GM23248 (cell line): Measurements from ENCODE around the gene TSEN54. TPM values are rescaled to one million over a fixed set of nuclear protein-coding genes. Genes with fewer than 3 reads are reported as not detected.

Source experiments
- DNase-seq: peaks from one replicate; pipeline ENCODE4 v3.0.0-alpha.2; 2015
- H2AFZ ChIP-seq: fragments of 200-600 bp; sonication (generic); 2 replicates; pipeline ENCODE4 v1.6.1; 2016; ENCODE audit warnings: antibody characterized with exemption
- H3F3A ChIP-seq: fragments of 200-600 bp; sonication (generic); 2 replicates; pipeline ENCODE4 v1.6.1; 2016; ENCODE audit warnings: mild to moderate bottlenecking, antibody characterized with exemption, mixed run types; ENCODE audit not compliant: insufficient read depth
- H3K27ac ChIP-seq: fragments of 200-600 bp; sonication (generic); 2 replicates; pipeline ENCODE4 v1.5.1; 2016; ENCODE audit warnings: mild to moderate bottlenecking
- H3K27me3 ChIP-seq: fragments of 200-600 bp; sonication (generic); replicated peaks from 2 replicates; pipeline ENCODE4 v1.6.1; 2016; ENCODE audit warnings: mild to moderate bottlenecking; ENCODE audit not compliant: insufficient read depth
- H3K36me3 ChIP-seq: fragments of 200-600 bp; sonication (generic); 2 replicates; pipeline ENCODE4 v1.6.1; 2016; ENCODE audit warnings: low read depth, mild to moderate bottlenecking
- H3K4me1 ChIP-seq: fragments of 200-600 bp; sonication (generic); 2 replicates; pipeline ENCODE4 v1.6.1; 2016; ENCODE audit warnings: mild to moderate bottlenecking; ENCODE audit not compliant: insufficient read depth
- H3K4me2 ChIP-seq: fragments of 200-600 bp; sonication (generic); one replicate; pipeline ENCODE4 v1.6.1; 2016; ENCODE audit warnings: mild to moderate bottlenecking; ENCODE audit not compliant: unreplicated experiment
- H3K4me3 ChIP-seq: fragments of 200-600 bp; sonication (generic); 2 replicates; pipeline ENCODE4 v1.5.1; 2016; ENCODE audit warnings: mild to moderate bottlenecking
- H3K79me2 ChIP-seq: fragments of 200-600 bp; sonication (generic); 2 replicates; pipeline ENCODE4 v1.6.1; 2016; ENCODE audit warnings: mild to moderate bottlenecking; ENCODE audit not compliant: insufficient read depth
- H3K9ac ChIP-seq: fragments of 200-600 bp; sonication (generic); 2 replicates; pipeline ENCODE4 v1.6.1; 2016; ENCODE audit warnings: mild to moderate bottlenecking
- H3K9me2 ChIP-seq: fragments of 200-600 bp; sonication (generic); 2 replicates; pipeline ENCODE4 v1.6.1; 2016; ENCODE audit warnings: mixed run types, mild to moderate bottlenecking, moderate library complexity; ENCODE audit not compliant: insufficient read depth
- H3K9me3 ChIP-seq: fragments of 200-600 bp; sonication (generic); one replicate; pipeline ENCODE4 v1.6.1; 2017; ENCODE audit warnings: low read depth
- H4K20me1 ChIP-seq: fragments of 200-600 bp; sonication (generic); 2 replicates; pipeline ENCODE4 v1.6.0; 2016; ENCODE audit not compliant: insufficient read depth
- EZH2 ChIP-seq: fragments of 200-600 bp; sonication (generic); IDR thresholded peaks from 2 replicates; pipeline ENCODE4 v1.6.1; 2018; ENCODE audit warnings: antibody characterized with exemption, mild to moderate bottlenecking; ENCODE audit not compliant: insufficient read depth, poor library complexity, severe bottlenecking
- EZH2phosphoT487 ChIP-seq: fragments of 200-600 bp; sonication (generic); IDR thresholded peaks from 2 replicates; pipeline ENCODE4 v1.6.1; 2018; ENCODE audit warnings: antibody characterized with exemption, moderate library complexity, mild to moderate bottlenecking, low read depth; ENCODE audit not compliant: insufficient read depth
- WGBS, 2 experiments: methylation state at CpG; one replicate each; pipeline ENCODE4 v1.1.6; 2015 to 2017; ENCODE audit warnings: low lambda C conversion rate in 2 of 2, low coverage in 1 of 2; ENCODE audit errors: missing lambda C conversion rate in 2 of 2; 5-methylcytosine and 5-hydroxymethylcytosine counted together
- in situ Hi-C: fragments of 300-500 bp; cut with MboI; formaldehyde crosslinking; loops from 2 replicates; pipeline ENCODE4 v1.15.0; 2020
- polyA plus RNA-seq: library from polyadenylated mRNA; unstranded; fragments of >200 nt; fragmentation: Nextera tagmentation; extraction: Ambion mirVana; gene quantifications from 2 replicates; pipeline ENCODE4 v1.2.1, GENCODE V29; 2016
- total RNA-seq: library from RNA; depleted of rRNA; stranded (reverse); fragments of >200 nt; shearing (Covaris generic); gene quantifications from 2 replicates; pipeline ENCODE4 v1.2.3, GENCODE V29; 2014

The TSEN54 gene
- total and polyA plus RNA-seq, 2 experiments from 2014 or later = 9.8 to 10.7 TPM

DNA sequence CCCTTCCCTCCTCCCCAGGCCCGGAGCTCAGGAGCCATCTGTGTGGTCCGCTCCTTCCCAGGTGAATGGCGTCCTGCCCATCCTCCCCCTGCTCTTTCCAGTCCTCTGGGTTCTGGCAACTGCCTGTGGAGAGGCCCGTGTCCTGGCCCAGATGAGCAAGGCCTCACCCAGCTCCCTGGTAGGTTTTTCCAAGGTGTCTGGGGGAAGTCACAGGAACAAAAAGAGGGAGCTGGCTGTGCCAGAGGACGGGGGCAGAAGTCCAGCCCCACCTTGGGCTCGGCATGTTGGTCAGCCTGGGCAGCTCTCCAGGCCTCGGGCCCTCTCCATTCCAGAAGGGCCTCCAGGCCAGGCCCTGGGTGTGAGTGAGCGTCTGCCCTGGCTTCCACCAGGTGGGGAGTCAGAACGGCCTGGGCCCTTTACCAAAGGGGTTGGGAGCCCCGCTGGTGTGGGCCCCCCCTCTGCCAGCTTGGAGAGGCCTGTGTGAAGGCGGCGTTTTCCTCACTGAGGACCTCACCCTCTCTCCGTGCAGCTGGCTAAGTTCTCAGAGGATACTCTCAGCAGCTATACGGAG is 26.1 kb upstream of the TSEN54 start:
- Histone ChIP-seq H3K27me3 (no peaks in the 10 kb centered on the region), H3K9me3 (no peaks in the 10 kb centered on the region), H3K36me3 (no peaks in the 10 kb centered on the region), H3F3A (no peaks in the 10 kb centered on the region), H3K4me3 (no peak overlapping the region), H3K4me1 (no peaks in the 10 kb centered on the region), H3K9me2 (no peaks in the 10 kb centered on the region), H3K79me2 (no peaks in the 10 kb centered on the region), H3K9ac (no peak overlapping the region), H3K27ac (no peak overlapping the region), H3K4me2 (no peak overlapping the region), H4K20me1 (no peaks in the 10 kb centered on the region), H2AFZ (no peak overlapping the region)
- 80% methylated on average over 11 to 13 of the region's 14 CpGs for WGBS, 2 experiments
- no peak for TF ChIP-seq EZH2phosphoT487
- TF ChIP-seq EZH2 = no peak
- no peak for DNase-seq
- in situ Hi-C loops = no loop called here

DNA sequence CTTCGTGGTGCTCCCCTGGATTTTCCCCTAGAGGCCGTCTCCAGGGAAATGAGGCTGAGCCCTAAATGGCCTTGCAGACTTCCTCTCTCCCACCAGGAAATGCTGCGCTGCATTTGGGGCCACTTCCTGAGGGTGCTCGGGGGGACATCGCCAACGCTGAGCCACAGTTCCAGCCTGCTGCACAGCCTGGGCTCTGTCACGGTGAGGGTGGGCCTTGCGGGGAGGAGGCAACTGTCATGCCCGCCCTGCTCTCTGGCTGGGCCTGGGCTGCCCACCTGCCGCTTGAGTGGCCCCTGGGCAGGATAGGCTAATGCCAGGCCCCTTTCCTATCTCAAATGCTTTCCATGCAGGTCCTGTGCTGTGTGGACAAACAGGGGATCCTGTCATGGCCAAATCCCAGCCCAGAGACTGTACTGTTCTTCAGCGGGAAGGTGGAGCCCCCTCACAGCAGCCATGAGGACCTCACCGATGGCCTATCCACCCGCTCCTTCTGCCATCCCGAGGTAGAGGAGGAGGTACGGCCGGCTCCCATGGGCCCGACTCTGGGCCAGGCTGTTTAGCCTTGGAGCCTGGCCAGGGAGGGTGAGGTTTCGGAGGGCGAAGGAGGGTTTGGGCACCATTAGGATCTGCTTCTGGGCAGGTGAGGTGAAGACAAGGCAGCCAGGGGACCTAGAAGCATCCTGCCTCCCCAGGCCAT is 25.2 kb upstream of the TSEN54 start:
- Histone ChIP-seq H3K4me1 (no peaks in the 10 kb centered on the region), H3K9ac (no peak overlapping the region), H3K9me3 (no peaks in the 10 kb centered on the region), H3K27ac (no peak overlapping the region), H4K20me1 (no peaks in the 10 kb centered on the region), H3K4me2 (no peak overlapping the region), H3K79me2 (no peaks in the 10 kb centered on the region), H3F3A (no peaks in the 10 kb centered on the region), H3K4me3 (no peak overlapping the region), H2AFZ (no peak overlapping the region), H3K27me3 (no peaks in the 10 kb centered on the region), H3K9me2 (no peaks in the 10 kb centered on the region), H3K36me3 (no peaks in the 10 kb centered on the region)
- in situ Hi-C loops = no loop called here
- no peak for DNase-seq
- 91 to 93% methylated on average over 18 to 19 of the region's 19 CpGs for WGBS, 2 experiments
- TF ChIP-seq EZH2phosphoT487 = no peak
- no peak for TF ChIP-seq EZH2

GRCh38 chr17:75491680-75492079 is 24.6 kb upstream of the TSEN54 start:
- in situ Hi-C loops = no loop called here

GRCh38 chr17:75492555-75493168 is 23.7 kb upstream of the TSEN54 start:
- H4K20me1 ChIP-seq = no peaks in the 10 kb centered on the region
- no peak overlapping the region for H3K4me3 ChIP-seq
- H3K27me3 ChIP-seq = no peaks in the 10 kb centered on the region
- no peak for TF ChIP-seq EZH2
- no peak for TF ChIP-seq EZH2phosphoT487
- H3K36me3 ChIP-seq = no peaks in the 10 kb centered on the region
- in situ Hi-C loops = no loop called here
- H3K9ac ChIP-seq = no peak overlapping the region
- H3K4me2 ChIP-seq = no peak overlapping the region
- 91 to 93% methylated on average over 23 of the region's 23 CpGs for whole genome bisulfite sequencing, 2 experiments
- no peaks in the 10 kb centered on the region for H3K4me1 ChIP-seq
- no peak overlapping the region for H2AFZ ChIP-seq
- no peaks in the 10 kb centered on the region for H3K79me2 ChIP-seq
- H3K9me2 ChIP-seq = no peaks in the 10 kb centered on the region
- H3K9me3 ChIP-seq = no peaks in the 10 kb centered on the region
- no peak overlapping the region for H3K27ac ChIP-seq
- DNase-seq = no peak
- no peaks in the 10 kb centered on the region for H3F3A ChIP-seq

More at GRCh38 chr17:75491680-75492079, 24.6 kb upstream of the TSEN54 start:
- no peaks in the 10 kb centered on the region for H3K79me2 ChIP-seq
- H3K27me3 ChIP-seq = no peaks in the 10 kb centered on the region
- no peak overlapping the region for H3K4me2 ChIP-seq
- no peaks in the 10 kb centered on the region for H3K4me1 ChIP-seq
- no peaks in the 10 kb centered on the region for H3K9me2 ChIP-seq
- no peaks in the 10 kb centered on the region for H3F3A ChIP-seq
- 86 to 89% methylated on average over 12 to 15 of the region's 15 CpGs for WGBS, 2 experiments
- DNase-seq = no peak
- TF ChIP-seq EZH2 (no peak), EZH2phosphoT487 (no peak)
- H3K27ac ChIP-seq = no peak overlapping the region
- H2AFZ ChIP-seq = no peak overlapping the region
- no peaks in the 10 kb centered on the region for H4K20me1 ChIP-seq
- H3K36me3 ChIP-seq = no peaks in the 10 kb centered on the region
- no peak overlapping the region for H3K9ac ChIP-seq
- H3K9me3 ChIP-seq = no peaks in the 10 kb centered on the region
- no peak overlapping the region for H3K4me3 ChIP-seq
